GM23338 (cell line): ENCODE results near the gene PRR35. TPM values are rescaled to one million over a fixed set of nuclear protein-coding genes. Genes with fewer than 3 reads are reported as not detected.

Source experiments
- ATAC-seq: fragments of 200-7000 bp; cut with Tn5 transposase; 3 replicates; pipeline ENCODE4 v1.9.1; 2020
- DNase-seq: peaks from one replicate; pipeline ENCODE4 v3.0.0-alpha.2; 2015; ENCODE audit warnings: low spot score
- H2AFZ ChIP-seq: fragments of 200-600 bp; sonication (generic); 2 replicates; pipeline ENCODE4 v1.8.0; 2016; ENCODE audit warnings: antibody characterized with exemption, mild to moderate bottlenecking, moderate library complexity
- H3F3A ChIP-seq: fragments of 200-600 bp; sonication (generic); replicated peaks from 2 replicates; pipeline ENCODE4 v1.8.0; 2017; ENCODE audit warnings: antibody characterized with exemption, mixed run types, low read depth
- H3K27ac ChIP-seq: fragments of 200-600 bp; sonication (generic); 2 replicates; pipeline ENCODE4 v1.6.1; 2016; ENCODE audit warnings: low read depth
- H3K27me3 ChIP-seq: fragments of 200-600 bp; sonication (generic); 2 replicates; pipeline ENCODE4 v1.8.0; 2016; ENCODE audit warnings: mild to moderate bottlenecking, mixed run types, moderate library complexity; ENCODE audit not compliant: insufficient read depth
- H3K36me3 ChIP-seq: fragments of 200-600 bp; sonication (generic); 2 replicates; pipeline ENCODE4 v1.8.0; 2016; ENCODE audit warnings: mild to moderate bottlenecking; ENCODE audit not compliant: insufficient read depth
- H3K4me1 ChIP-seq: fragments of 200-600 bp; sonication (generic); 2 replicates; pipeline ENCODE4 v1.8.0; 2016; ENCODE audit warnings: mild to moderate bottlenecking, moderate library complexity; ENCODE audit not compliant: insufficient read depth
- H3K4me2 ChIP-seq: fragments of 200-600 bp; sonication (generic); 2 replicates; pipeline ENCODE4 v1.7.1; 2017; ENCODE audit warnings: mixed run types
- H3K4me3 ChIP-seq: fragments of 200-600 bp; sonication (generic); 2 replicates; pipeline ENCODE4 v1.6.1; 2016; ENCODE audit warnings: mixed run types
- H3K79me2 ChIP-seq: fragments of 200-600 bp; sonication (generic); replicated peaks from 2 replicates; pipeline ENCODE4 v1.8.0; 2017; ENCODE audit warnings: mild to moderate bottlenecking; ENCODE audit not compliant: insufficient read depth
- H3K9me2 ChIP-seq: fragments of 200-600 bp; sonication (generic); 2 replicates; pipeline ENCODE4 v1.8.0; 2017; ENCODE audit not compliant: insufficient read depth
- H4K20me1 ChIP-seq: fragments of 200-600 bp; sonication (generic); replicated peaks from 2 replicates; pipeline ENCODE4 v1.8.0; 2017; ENCODE audit warnings: mild to moderate bottlenecking; ENCODE audit not compliant: insufficient read depth
- H3K27ac Mint-ChIP-seq: 2 replicates; pipeline ENCODE4 v1.8.0; 2020; ENCODE audit warnings: inconsistent platforms, mild to moderate bottlenecking, moderate library complexity, mixed read lengths
- H3K27me3 Mint-ChIP-seq: 3 replicates; pipeline ENCODE4 v1.8.0; 2022; ENCODE audit warnings: low read depth, mild to moderate bottlenecking, moderate library complexity, mixed read lengths, inconsistent platforms; ENCODE audit not compliant: insufficient read depth, poor library complexity
- H3K36me3 Mint-ChIP-seq: 3 replicates; pipeline ENCODE4 v1.8.0; 2021; ENCODE audit warnings: low read depth, mild to moderate bottlenecking, inconsistent platforms, moderate library complexity, mixed read lengths
- H3K4me1 Mint-ChIP-seq: 3 replicates; pipeline ENCODE4 v1.8.0; 2020; ENCODE audit warnings: mild to moderate bottlenecking, inconsistent platforms, mixed read lengths
- H3K4me3 Mint-ChIP-seq: 3 replicates; pipeline ENCODE4 v1.8.0; 2021; ENCODE audit warnings: moderate library complexity, mild to moderate bottlenecking, inconsistent platforms, mixed read lengths
- H3K9me3 Mint-ChIP-seq: 3 replicates; pipeline ENCODE4 v1.8.0; 2020; ENCODE audit warnings: moderate library complexity, mild to moderate bottlenecking, inconsistent platforms, mixed read lengths
- EZH2 ChIP-seq: fragments of 200-600 bp; sonication (generic); IDR thresholded peaks from one replicate; pipeline ENCODE4 v1.8.0; 2017; ENCODE audit warnings: antibody characterized with exemption, mild to moderate bottlenecking, low read depth; ENCODE audit not compliant: unreplicated experiment
- STAT1 ChIP-seq: IDR thresholded peaks from one replicate; pipeline ENCODE4 v1.6.1; 2016; ENCODE audit warnings: antibody characterized with exemption; ENCODE audit not compliant: unreplicated experiment
- polyA plus RNA-seq: library from polyadenylated mRNA; unstranded; fragments of >200 nt; fragmentation: Nextera tagmentation; extraction: Ambion mirVana; gene quantifications from 2 replicates; pipeline ENCODE4 v1.2.1, GENCODE V29; 2016
- total RNA-seq: library from RNA; depleted of rRNA; stranded (reverse); fragments of >200 nt; shearing (Covaris generic); gene quantifications from 2 replicates; pipeline ENCODE4 v1.2.3, GENCODE V29; 2014
- TF ChIP-seq, protein P1 (sequence below), 2 experiments: fragments of 200-600 bp in 1 of 2; sonication (generic) in 1 of 2; conservative IDR thresholded peaks; 2 replicates each; pipeline versions ENCODE4 v1.5.1 to v1.6.1; 2016 to 2017; ENCODE audit warnings: antibody characterized with exemption in 2 of 2, low read depth in 2 of 2, mild to moderate bottlenecking in 2 of 2, moderate library complexity in 1 of 2

The PRR35 gene
- total and polyA plus RNA-seq, 2 experiments from 2014 or later, result 0.32 to 1.4 TPM

DNA sequence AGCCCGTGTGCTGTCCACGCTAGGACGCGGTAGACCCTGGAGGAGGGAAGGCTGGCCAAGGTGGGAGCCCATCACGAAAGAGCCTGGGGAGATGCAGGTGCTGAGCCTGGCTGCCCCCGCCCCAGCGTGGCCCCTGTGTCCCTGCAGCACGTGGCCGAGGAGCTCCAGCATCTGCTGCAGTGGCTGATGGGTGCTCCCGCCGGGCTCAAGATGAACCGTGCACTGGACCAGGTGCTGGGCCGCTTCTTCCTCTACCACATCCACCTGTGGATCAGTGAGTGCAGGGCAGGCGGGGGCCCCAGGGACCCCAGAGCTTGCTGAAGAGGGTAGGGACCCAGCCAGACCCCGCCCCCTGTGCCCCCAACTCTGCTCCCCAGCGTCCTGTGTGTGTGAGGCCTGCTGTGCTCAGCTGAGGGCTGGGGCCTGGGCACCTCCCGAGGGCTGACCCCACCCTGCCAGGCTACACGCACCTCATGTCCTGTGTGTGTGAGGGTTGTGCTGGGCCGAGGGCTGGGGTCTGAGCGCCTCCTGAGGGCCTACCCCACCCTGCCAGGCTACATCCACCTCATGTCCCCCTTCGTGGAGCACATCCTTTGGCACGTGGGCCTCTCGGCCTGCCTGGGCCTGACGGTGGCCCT, 18.2 kb downstream of the PRR35 start:
- Histone ChIP-seq H4K20me1 (no peaks in the 10 kb centered on the region), H3K9me2 (no peaks in the 10 kb centered on the region), H3K4me2 (peak overlapping the region; percentile 66; the same call in 1 of the 2 replicates), H2AFZ (no peak overlapping the region), H3F3A (peaks cover 10% of the 10 kb centered on the region; the same call in 1 of the 2 replicates), H3K36me3 (no peaks in the 10 kb centered on the region), H3K27me3 (no peaks in the 10 kb centered on the region), H3K4me1 (no peaks in the 10 kb centered on the region; the same call in 1 of the 2 replicates), H3K27ac (no peak overlapping the region), H3K79me2 (no peaks in the 10 kb centered on the region), H3K4me3 (peak overlapping the region; percentile 42; the same call in 1 of the 2 replicates)
- no peaks in the 10 kb centered on the region for H3K36me3 Mint-ChIP-seq
- H3K4me3 Mint-ChIP-seq, result peak overlapping the region; percentile 41; the same call in 1 of the 3 replicates
- DNase-seq, result no peak
- H3K27me3 Mint-ChIP-seq, result peaks cover 5% of the 10 kb centered on the region
- H3K9me3 Mint-ChIP-seq, result no peaks in the 10 kb centered on the region
- TF ChIP-seq, protein P1, sequence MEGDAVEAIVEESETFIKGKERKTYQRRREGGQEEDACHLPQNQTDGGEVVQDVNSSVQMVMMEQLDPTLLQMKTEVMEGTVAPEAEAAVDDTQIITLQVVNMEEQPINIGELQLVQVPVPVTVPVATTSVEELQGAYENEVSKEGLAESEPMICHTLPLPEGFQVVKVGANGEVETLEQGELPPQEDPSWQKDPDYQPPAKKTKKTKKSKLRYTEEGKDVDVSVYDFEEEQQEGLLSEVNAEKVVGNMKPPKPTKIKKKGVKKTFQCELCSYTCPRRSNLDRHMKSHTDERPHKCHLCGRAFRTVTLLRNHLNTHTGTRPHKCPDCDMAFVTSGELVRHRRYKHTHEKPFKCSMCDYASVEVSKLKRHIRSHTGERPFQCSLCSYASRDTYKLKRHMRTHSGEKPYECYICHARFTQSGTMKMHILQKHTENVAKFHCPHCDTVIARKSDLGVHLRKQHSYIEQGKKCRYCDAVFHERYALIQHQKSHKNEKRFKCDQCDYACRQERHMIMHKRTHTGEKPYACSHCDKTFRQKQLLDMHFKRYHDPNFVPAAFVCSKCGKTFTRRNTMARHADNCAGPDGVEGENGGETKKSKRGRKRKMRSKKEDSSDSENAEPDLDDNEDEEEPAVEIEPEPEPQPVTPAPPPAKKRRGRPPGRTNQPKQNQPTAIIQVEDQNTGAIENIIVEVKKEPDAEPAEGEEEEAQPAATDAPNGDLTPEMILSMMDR (conservative IDR thresholded peaks at IDR 0.05; ENCODE audit: low read depth in 2 of 2), result no peak
- TF ChIP-seq STAT1 (no peak), EZH2 (no peak)
- no peak overlapping the region for H3K27ac Mint-ChIP-seq
- peak; percentile 2 for ATAC-seq
- peaks cover 4% of the 10 kb centered on the region for H3K4me1 Mint-ChIP-seq

DNA sequence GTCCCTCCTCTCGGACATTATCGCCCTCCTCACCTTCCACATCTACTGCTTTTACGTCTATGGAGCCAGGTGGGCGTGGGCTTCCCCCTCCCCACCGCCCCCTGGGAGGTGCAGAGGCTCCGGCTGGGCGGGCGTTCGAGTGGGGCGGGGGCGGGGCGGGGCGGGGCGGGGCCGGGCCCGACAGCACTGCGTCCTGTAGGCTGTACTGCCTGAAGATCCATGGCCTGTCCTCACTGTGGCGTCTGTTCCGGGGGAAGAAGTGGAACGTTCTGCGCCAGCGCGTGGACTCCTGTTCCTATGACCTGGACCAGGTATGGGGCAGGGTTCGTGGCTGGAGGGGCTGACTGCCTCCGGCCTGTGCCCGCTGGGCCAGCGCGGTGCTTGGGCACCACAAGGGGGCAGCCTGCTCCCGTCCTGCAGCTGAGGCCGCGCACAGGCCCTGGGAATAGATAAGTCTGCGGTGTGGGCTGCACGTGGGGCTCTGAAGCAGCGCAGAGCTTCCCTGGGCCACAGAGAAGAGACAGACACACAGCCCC, 18.7 kb downstream of the PRR35 start:
- H4K20me1 ChIP-seq, result no peaks in the 10 kb centered on the region
- H3K9me2 ChIP-seq, result no peaks in the 10 kb centered on the region
- Mint-ChIP-seq H3K36me3 (no peaks in the 10 kb centered on the region), H3K4me1 (peaks cover 4% of the 10 kb centered on the region), H3K27ac (no peak overlapping the region), H3K4me3 (peak overlapping the region; percentile 59; the same call in 2 of the 3 replicates), H3K27me3 (peaks cover 4% of the 10 kb centered on the region), H3K9me3 (no peaks in the 10 kb centered on the region)
- DNase-seq (peak; percentile 93), ATAC-seq (peak; percentile 76)
- H3F3A ChIP-seq, result peaks cover 10% of the 10 kb centered on the region; the same call in 1 of the 2 replicates
- H3K27me3 ChIP-seq, result no peaks in the 10 kb centered on the region
- H3K36me3 ChIP-seq, result no peaks in the 10 kb centered on the region
- H2AFZ ChIP-seq, result no peak overlapping the region
- H3K4me1 ChIP-seq, result peaks cover 4% of the 10 kb centered on the region; the same call in 1 of the 2 replicates
- peak overlapping the region; percentile 66; the same call in 1 of the 2 replicates for H3K4me2 ChIP-seq
- H3K4me3 ChIP-seq, result peak overlapping the region; percentile 42; the same call in 1 of the 2 replicates
- no peaks in the 10 kb centered on the region for H3K79me2 ChIP-seq
- TF ChIP-seq EZH2, result no peak
- TF ChIP-seq, protein P1 (conservative IDR thresholded peaks at IDR 0.05; ENCODE audit: low read depth in 2 of 2), result peak; percentile 73 to 98
- H3K27ac ChIP-seq, result no peak overlapping the region
